HG03469 (cell line): ENCODE measurements around the gene IRF5.
A peak's percentile ranks its signal among the peaks of the same experiment; 100 is the strongest.
"Not testable (repeated sequence)": the region's sequence is repeated elsewhere in the genome, so short reads cannot be mapped to it uniquely, and the experiment has no call there.

ENCODE experiments used
- ATAC-seq: cut with Tn5 transposase; IDR thresholded peaks from one replicate; pipeline ENCODE4 v1.9.1; 2021; ENCODE audit warnings: mild to moderate bottlenecking, moderate library complexity, moderate number of reproducible peaks; ENCODE audit not compliant: unreplicated experiment

The IRF5 gene

GRCh38 chr7:128954830-128955802 is 17.4 kb downstream of the IRF5 start:
- ATAC-seq: no peak

- ATAC-seq: no peak
These were observed 18.3 kb downstream of the IRF5 start for GRCh38 chr7:128955981-128956380.

GRCh38 chr7:128959296-128959695 is 21.6 kb downstream of the IRF5 start:
- no peak for ATAC-seq

GRCh38 chr7:128961030-128961659 is 23.4 kb downstream of the IRF5 start:
- no peak for ATAC-seq

- ATAC-seq: peak; percentile 11
These were observed 25.2 kb downstream of the IRF5 start for GRCh38 chr7:128962899-128963298.

GRCh38 chr7:128963327-128963757 is 25.6 kb downstream of the IRF5 start:
- ATAC-seq: peak; percentile 55

- no peak for ATAC-seq
These were observed 30.9 kb downstream of the IRF5 start for GRCh38 chr7:128968624-128969023.

GRCh38 chr7:128974241-128974934 is 36.7 kb downstream of the IRF5 start:
- ATAC-seq: no peak

GRCh38 chr7:128982105-128982504 is 44.4 kb downstream of the IRF5 start:
- no peak for ATAC-seq

GRCh38 chr7:128985660-128986059 is 47.9 kb downstream of the IRF5 start:
- ATAC-seq: no peak

- no peak for ATAC-seq
These were observed 48.9 kb downstream of the IRF5 start for GRCh38 chr7:128986609-128987008.

- ATAC-seq: no peak
These were observed 50.6 kb downstream of the IRF5 start for GRCh38 chr7:128988372-128988771.

GRCh38 chr7:128989961-128990360 is 52.2 kb downstream of the IRF5 start:
- no peak for ATAC-seq

GRCh38 chr7:128993419-128993818 is 55.7 kb downstream of the IRF5 start:
- ATAC-seq: no peak

- ATAC-seq: not testable (repeated sequence)
These were observed 56.8 kb downstream of the IRF5 start for GRCh38 chr7:128994560-128994959.

- no peak for ATAC-seq
These were observed 59.5 kb downstream of the IRF5 start for GRCh38 chr7:128997181-128997580.
